Measurements from ENCODE around the gene ELN.

The ELN gene

GRCh38 chr7:73991522-73992100, 36.4 kb upstream of the ELN start:
- Histone ChIP-seq H3K27ac (ENCODE audit: low read depth, low read length) (peak overlapping the region; percentile 39), H3K9ac (ENCODE audit: low read length) (no peak overlapping the region)

DNA sequence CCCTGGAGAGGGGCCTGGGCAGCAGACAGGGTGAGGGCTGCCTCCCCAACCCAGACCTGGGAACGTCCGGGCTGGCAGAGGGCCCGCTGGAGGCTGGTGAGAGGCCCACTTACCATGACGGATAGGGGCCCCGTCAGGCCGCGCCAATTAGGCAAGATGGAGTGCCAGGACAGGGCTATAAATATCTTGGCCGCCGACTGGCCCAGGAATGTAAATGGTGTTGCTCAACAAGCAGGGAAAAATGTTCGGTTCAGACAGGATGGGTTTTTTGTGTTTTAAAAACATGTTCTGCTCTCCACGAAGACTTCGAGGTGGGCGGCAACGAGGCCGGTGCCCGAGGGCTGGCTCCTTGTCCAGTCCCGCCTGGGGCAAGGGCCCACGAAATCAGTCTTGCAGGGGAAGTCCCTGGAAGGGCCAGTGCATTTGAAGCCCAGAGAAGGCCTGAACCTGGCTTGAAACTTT, 35.8 kb upstream of the ELN start:
- H3K9ac ChIP-seq (ENCODE audit: low read length), result no peak overlapping the region
- peaks cover 16% of the 10 kb centered on the region for H3K4me1 ChIP-seq (ENCODE audit: insufficient read depth, low read length)
- no peaks in the 10 kb centered on the region for H3K36me3 ChIP-seq (ENCODE audit: insufficient read depth, low read length)
- peaks cover 8% of the 10 kb centered on the region for H3K9me3 ChIP-seq (ENCODE audit: low read length)
- no peak overlapping the region for H3K4me3 ChIP-seq (ENCODE audit: low read depth in 1 of 2, low read length in 2 of 2)
- H3K27me3 ChIP-seq (ENCODE audit: control insufficient read depth in 1 of 2, insufficient read depth in 2 of 2, low read length in 2 of 2), result no peaks in the 10 kb centered on the region
- H3K27ac ChIP-seq (ENCODE audit: low read depth, low read length), result peak overlapping the region; percentile 39

More at GRCh38 chr7:73991522-73992100, 36.4 kb upstream of the ELN start:
- Histone ChIP-seq H3K36me3 (ENCODE audit: insufficient read depth, low read length) (no peaks in the 10 kb centered on the region), H3K9me3 (ENCODE audit: low read length) (peaks cover 8% of the 10 kb centered on the region), H3K4me1 (ENCODE audit: insufficient read depth, low read length) (peaks cover 16% of the 10 kb centered on the region), H3K4me3 (ENCODE audit: low read depth in 1 of 2, low read length in 2 of 2) (no peak overlapping the region), H3K27me3 (ENCODE audit: control insufficient read depth in 1 of 2, insufficient read depth in 2 of 2, low read length in 2 of 2) (no peaks in the 10 kb centered on the region)

DNA sequence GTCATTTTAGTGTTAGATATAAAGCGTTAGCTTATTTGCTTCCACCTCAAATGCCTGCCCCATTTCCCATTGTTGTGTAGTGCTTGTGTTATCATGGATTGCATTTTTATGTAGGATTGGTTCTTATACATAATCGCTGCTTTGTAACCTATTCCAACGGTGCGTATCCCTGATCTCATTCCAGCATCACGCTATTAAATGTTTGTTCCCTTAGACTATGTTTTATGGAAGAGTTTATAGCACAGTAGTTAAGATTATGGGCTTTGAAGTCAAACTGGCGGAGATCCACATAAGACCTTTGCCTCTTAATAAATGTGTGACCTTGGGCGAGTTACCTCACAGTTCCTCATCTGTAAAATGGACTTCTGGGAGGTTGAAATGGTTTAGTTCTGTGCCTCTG, 34.0 kb upstream of the ELN start:
- Histone ChIP-seq H3K27ac (ENCODE audit: low read depth, low read length) (no peak overlapping the region), H3K9me3 (ENCODE audit: low read length) (peaks cover 8% of the 10 kb centered on the region), H3K36me3 (ENCODE audit: insufficient read depth, low read length) (no peaks in the 10 kb centered on the region), H3K4me3 (ENCODE audit: low read depth in 1 of 2, low read length in 2 of 2) (no peak overlapping the region), H3K9ac (ENCODE audit: low read length) (no peak overlapping the region), H3K4me1 (ENCODE audit: insufficient read depth, low read length) (peaks cover 16% of the 10 kb centered on the region), H3K27me3 (ENCODE audit: control insufficient read depth in 1 of 2, insufficient read depth in 2 of 2, low read length in 2 of 2) (no peaks in the 10 kb centered on the region)

DNA sequence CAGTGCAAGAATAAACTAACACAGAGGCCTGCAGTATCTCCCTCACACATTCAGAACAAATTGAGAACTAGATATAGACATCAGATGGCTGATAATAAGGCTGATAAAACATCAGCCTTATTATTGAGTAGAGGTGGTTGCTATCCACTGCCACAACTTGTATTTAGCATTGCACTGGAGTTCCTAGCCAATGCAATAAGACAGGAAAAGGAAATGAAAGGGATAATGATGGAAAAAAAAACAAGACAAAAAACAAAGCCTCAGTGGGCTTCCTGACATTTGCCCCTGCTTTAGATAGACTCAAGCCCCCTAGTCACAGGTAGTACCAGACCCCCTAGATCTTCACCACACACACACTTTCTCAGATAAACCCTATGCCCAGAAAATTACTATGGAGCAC, 33.2 kb upstream of the ELN start:
- peaks cover 8% of the 10 kb centered on the region for H3K9me3 ChIP-seq (ENCODE audit: low read length)
- H3K9ac ChIP-seq (ENCODE audit: low read length), result no peak overlapping the region
- H3K27me3 ChIP-seq (ENCODE audit: control insufficient read depth in 1 of 2, insufficient read depth in 2 of 2, low read length in 2 of 2), result no peaks in the 10 kb centered on the region
- peaks cover 23% of the 10 kb centered on the region for H3K4me1 ChIP-seq (ENCODE audit: insufficient read depth, low read length)
- no peak overlapping the region for H3K27ac ChIP-seq (ENCODE audit: low read depth, low read length)
- no peaks in the 10 kb centered on the region for H3K36me3 ChIP-seq (ENCODE audit: insufficient read depth, low read length)
- H3K4me3 ChIP-seq (ENCODE audit: low read depth in 1 of 2, low read length in 2 of 2), result no peak overlapping the region

- H3K27ac ChIP-seq (ENCODE audit: low read depth, low read length), result no peak overlapping the region
- no peaks in the 10 kb centered on the region for H3K27me3 ChIP-seq (ENCODE audit: control insufficient read depth in 1 of 2, insufficient read depth in 2 of 2, low read length in 2 of 2)
- peaks cover 25% of the 10 kb centered on the region for H3K4me1 ChIP-seq (ENCODE audit: insufficient read depth, low read length)
- no peak overlapping the region for H3K9ac ChIP-seq (ENCODE audit: low read length)
- peaks cover 8% of the 10 kb centered on the region for H3K9me3 ChIP-seq (ENCODE audit: low read length)
- H3K4me3 ChIP-seq (ENCODE audit: low read depth in 1 of 2, low read length in 2 of 2), result no peak overlapping the region
- H3K36me3 ChIP-seq (ENCODE audit: insufficient read depth, low read length), result no peaks in the 10 kb centered on the region
These were observed 32.6 kb upstream of the ELN start for GRCh38 chr7:73995330-73995729.

DNA sequence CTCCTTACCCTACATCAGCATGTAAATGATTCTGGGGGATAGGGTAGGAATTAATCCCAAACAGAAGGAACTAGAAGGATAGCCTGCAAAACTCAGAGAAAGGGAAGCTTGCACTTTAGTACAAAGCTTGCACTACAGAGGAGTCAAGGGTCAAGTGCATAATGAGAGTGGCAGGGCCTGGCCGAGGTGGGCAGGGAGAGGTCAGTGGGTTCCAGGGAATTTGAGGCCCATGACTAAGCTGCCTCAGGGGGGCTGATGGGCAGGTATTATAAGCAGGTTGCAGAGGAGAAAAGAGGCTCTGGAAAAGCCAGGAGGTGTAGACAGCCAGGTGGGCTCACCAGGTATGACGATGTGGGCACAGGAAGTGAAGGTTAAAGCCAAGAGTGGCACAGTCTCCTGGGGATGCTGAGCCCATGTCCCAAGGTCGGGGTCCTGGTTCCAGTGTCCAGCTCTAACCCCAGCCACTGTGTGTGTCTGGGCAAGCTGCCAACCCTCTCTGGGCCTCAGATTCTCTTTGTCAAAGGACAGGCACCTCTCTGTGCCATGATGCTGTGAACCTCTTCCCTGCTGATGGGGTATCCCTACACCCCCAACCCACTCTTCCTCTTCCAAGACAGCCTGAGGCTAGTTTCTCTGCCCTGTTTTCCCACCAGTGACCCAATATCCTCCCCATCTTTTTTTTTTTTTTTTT, 32.0 kb upstream of the ELN start:
- Histone ChIP-seq H3K27ac (ENCODE audit: low read depth, low read length) (no peak overlapping the region), H3K9ac (ENCODE audit: low read length) (no peak overlapping the region), H3K9me3 (ENCODE audit: low read length) (peaks cover 8% of the 10 kb centered on the region), H3K27me3 (ENCODE audit: control insufficient read depth in 1 of 2, insufficient read depth in 2 of 2, low read length in 2 of 2) (no peaks in the 10 kb centered on the region), H3K4me1 (ENCODE audit: insufficient read depth, low read length) (peaks cover 25% of the 10 kb centered on the region), H3K36me3 (ENCODE audit: insufficient read depth, low read length) (no peaks in the 10 kb centered on the region), H3K4me3 (ENCODE audit: low read depth in 1 of 2, low read length in 2 of 2) (no peak overlapping the region)

- peaks cover 8% of the 10 kb centered on the region for H3K9me3 ChIP-seq (ENCODE audit: low read length)
- H3K27ac ChIP-seq (ENCODE audit: low read depth, low read length), result no peak overlapping the region
- H3K9ac ChIP-seq (ENCODE audit: low read length), result no peak overlapping the region
- H3K36me3 ChIP-seq (ENCODE audit: insufficient read depth, low read length), result no peaks in the 10 kb centered on the region
- H3K4me3 ChIP-seq (ENCODE audit: low read depth in 1 of 2, low read length in 2 of 2), result no peak overlapping the region
- H3K27me3 ChIP-seq (ENCODE audit: control insufficient read depth in 1 of 2, insufficient read depth in 2 of 2, low read length in 2 of 2), result no peaks in the 10 kb centered on the region
- peaks cover 22% of the 10 kb centered on the region for H3K4me1 ChIP-seq (ENCODE audit: insufficient read depth, low read length)
These were observed 30.9 kb upstream of the ELN start for GRCh38 chr7:73997056-73997455.

DNA sequence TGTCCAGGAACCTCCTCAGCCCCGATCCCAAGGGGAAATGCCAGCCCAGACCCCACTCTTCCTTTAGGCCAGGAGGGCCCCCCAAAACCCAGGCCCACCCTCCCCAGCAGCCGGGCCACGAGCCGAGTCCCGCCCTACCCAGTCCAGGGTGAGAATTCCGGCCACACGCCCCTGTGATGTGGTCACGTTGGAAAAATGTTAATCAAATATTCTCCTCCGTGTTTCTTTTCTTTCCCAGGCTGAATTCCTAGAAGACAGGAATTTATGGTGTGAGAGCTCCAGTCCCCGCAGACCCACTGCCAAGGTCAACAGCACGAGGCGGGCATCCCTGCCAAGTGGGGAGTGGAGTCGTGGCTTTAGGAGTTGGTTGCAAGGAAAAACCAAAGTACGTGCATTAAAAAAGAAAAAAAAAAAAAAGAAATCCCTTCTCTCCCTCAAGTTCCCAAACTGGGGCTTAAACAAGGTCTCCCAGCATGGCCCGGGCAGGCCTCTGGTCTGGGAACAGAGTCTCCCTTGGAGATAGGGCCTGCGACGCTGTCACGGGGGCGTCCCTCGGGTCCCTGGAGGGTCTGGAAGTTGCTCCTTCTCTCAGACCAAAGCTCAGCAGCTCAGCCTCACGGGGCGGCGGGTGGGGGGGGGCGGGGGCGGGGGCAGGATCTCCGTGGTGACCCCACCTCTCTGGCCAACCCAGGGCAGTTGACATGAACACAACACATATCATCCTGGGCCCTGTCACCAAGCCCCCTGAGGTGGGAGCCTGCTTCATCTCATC, 28.1 kb upstream of the ELN start:
- Histone ChIP-seq H3K9ac (ENCODE audit: low read length) (no peak overlapping the region), H3K27ac (ENCODE audit: low read depth, low read length) (peak overlapping the region; percentile 44), H3K27me3 (ENCODE audit: control insufficient read depth in 1 of 2, insufficient read depth in 2 of 2, low read length in 2 of 2) (no peaks in the 10 kb centered on the region), H3K4me1 (ENCODE audit: insufficient read depth, low read length) (peaks cover 15% of the 10 kb centered on the region), H3K4me3 (ENCODE audit: low read depth in 1 of 2, low read length in 2 of 2) (no peak overlapping the region), H3K36me3 (ENCODE audit: insufficient read depth, low read length) (no peaks in the 10 kb centered on the region), H3K9me3 (ENCODE audit: low read length) (peaks cover 5% of the 10 kb centered on the region)

- Histone ChIP-seq H3K27me3 (ENCODE audit: control insufficient read depth in 1 of 2, insufficient read depth in 2 of 2, low read length in 2 of 2) (no peaks in the 10 kb centered on the region), H3K9ac (ENCODE audit: low read length) (no peak overlapping the region), H3K4me1 (ENCODE audit: insufficient read depth, low read length) (peaks cover 12% of the 10 kb centered on the region), H3K9me3 (ENCODE audit: low read length) (no peaks in the 10 kb centered on the region), H3K27ac (ENCODE audit: low read depth, low read length) (no peak overlapping the region), H3K4me3 (ENCODE audit: low read depth in 1 of 2, low read length in 2 of 2) (no peak overlapping the region), H3K36me3 (ENCODE audit: insufficient read depth, low read length) (no peaks in the 10 kb centered on the region)
These were observed 27.4 kb upstream of the ELN start for GRCh38 chr7:74000489-74001149.

DNA sequence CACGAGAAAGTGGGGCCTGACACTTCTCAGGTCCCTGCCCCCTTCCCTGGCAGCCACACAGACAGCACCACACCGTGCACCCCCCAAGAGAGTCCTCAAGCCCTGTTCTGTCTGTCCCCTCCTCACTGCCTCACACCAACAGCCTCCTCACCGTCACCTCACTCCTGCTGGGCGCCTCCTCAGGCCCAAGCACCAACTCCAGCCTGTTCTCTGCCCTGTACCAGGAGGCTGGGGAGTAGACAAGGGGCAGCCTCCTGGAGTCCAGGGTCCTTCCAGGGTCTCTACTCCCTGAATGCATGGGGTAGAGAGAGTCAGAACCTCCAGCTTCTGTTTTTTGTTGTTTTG, 26.9 kb upstream of the ELN start:
- Histone ChIP-seq H3K36me3 (ENCODE audit: insufficient read depth, low read length) (no peaks in the 10 kb centered on the region), H3K27ac (ENCODE audit: low read depth, low read length) (no peak overlapping the region), H3K4me3 (ENCODE audit: low read depth in 1 of 2, low read length in 2 of 2) (no peak overlapping the region), H3K4me1 (ENCODE audit: insufficient read depth, low read length) (peaks cover 9% of the 10 kb centered on the region), H3K9ac (ENCODE audit: low read length) (no peak overlapping the region), H3K27me3 (ENCODE audit: control insufficient read depth in 1 of 2, insufficient read depth in 2 of 2, low read length in 2 of 2) (no peaks in the 10 kb centered on the region), H3K9me3 (ENCODE audit: low read length) (no peaks in the 10 kb centered on the region)

DNA sequence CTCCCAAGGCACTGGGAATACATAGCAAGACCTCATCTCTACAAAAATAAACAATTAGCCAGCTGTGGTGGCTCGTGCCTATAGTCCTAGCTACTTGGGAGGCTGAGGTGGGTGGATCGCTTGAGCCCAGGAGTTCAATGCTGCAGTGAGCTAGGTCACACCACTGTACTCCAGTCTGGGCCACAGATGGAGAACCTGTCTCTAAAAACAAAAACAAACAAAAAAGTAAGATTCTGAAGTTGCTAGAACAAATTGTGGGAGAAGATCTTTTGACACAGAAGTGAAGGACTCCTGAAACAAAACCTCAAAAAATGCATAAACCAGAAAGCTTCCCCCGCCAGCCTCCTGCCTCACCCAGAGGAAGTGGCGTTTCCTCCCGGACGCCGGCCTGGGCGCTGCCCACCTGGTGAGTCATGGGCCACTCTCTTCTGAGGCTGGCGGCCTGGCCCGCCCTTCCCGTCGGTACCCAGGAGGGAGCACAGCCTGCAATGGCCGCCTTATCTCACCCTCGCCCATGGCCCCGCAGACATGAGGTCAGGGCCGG, 25.4 kb upstream of the ELN start:
- Histone ChIP-seq H3K4me1 (ENCODE audit: insufficient read depth, low read length) (peaks cover 20% of the 10 kb centered on the region), H3K9me3 (ENCODE audit: low read length) (no peaks in the 10 kb centered on the region), H3K27me3 (ENCODE audit: control insufficient read depth in 1 of 2, insufficient read depth in 2 of 2, low read length in 2 of 2) (no peaks in the 10 kb centered on the region), H3K9ac (ENCODE audit: low read length) (no peak overlapping the region), H3K36me3 (ENCODE audit: insufficient read depth, low read length) (no peaks in the 10 kb centered on the region), H3K4me3 (ENCODE audit: low read depth in 1 of 2, low read length in 2 of 2) (no peak overlapping the region), H3K27ac (ENCODE audit: low read depth, low read length) (no peak overlapping the region)

Measured in muscle layer of colon (tissue), 2 donors.